SU-DHL-6 (cell line): ENCODE data around the gene DLD.
"Not testable (repeated sequence)": the region's sequence is repeated elsewhere in the genome, so short reads cannot be mapped to it uniquely, and the experiment has no call there.

Experiments
- H2AFZ ChIP-seq: fragments of 200-600 bp; sonication (generic); 2 replicates; pipeline ENCODE4 v1.6.1; 2014; ENCODE audit warnings: low read depth, mild to moderate bottlenecking, moderate library complexity, mixed read lengths, antibody characterized with exemption, low read length; ENCODE audit not compliant: severe bottlenecking
- H3F3A ChIP-seq: fragments of 200-600 bp; shearing (Covaris generic); 2 replicates; pipeline ENCODE4 v1.6.0; 2016; ENCODE audit warnings: antibody characterized with exemption, mild to moderate bottlenecking; ENCODE audit not compliant: insufficient read depth
- H3K27ac ChIP-seq: fragments of 200-600 bp; sonication (generic); 2 replicates; pipeline ENCODE4 v1.5.1; 2016; ENCODE audit warnings: low read depth, mild to moderate bottlenecking, low read length, moderate library complexity, mixed read lengths
- H3K27me3 ChIP-seq: fragments of 200-600 bp; sonication (generic), shearing (Covaris generic); 2 replicates; pipeline ENCODE4 v1.6.0; 2014; ENCODE audit warnings: mild to moderate bottlenecking, low read length
- H3K36me3 ChIP-seq: fragments of 200-600 bp; sonication (generic); 2 replicates; pipeline ENCODE4 v1.6.1; 2014; ENCODE audit warnings: mild to moderate bottlenecking, low read length, mixed read lengths
- H3K4me2 ChIP-seq: fragments of 300-600, 200-600 bp; shearing (Covaris generic), sonication (generic); 2 replicates; pipeline ENCODE4 v1.6.0; 2014; ENCODE audit warnings: low read length, low read depth, mild to moderate bottlenecking; ENCODE audit not compliant: poor library complexity, severe bottlenecking
- H3K4me3 ChIP-seq: fragments of 200-600 bp; sonication (generic); 2 replicates; pipeline ENCODE4 v1.5.1; 2014; ENCODE audit warnings: antibody characterized with exemption, low read length, mild to moderate bottlenecking, mixed read lengths; ENCODE audit not compliant: insufficient read depth, poor library complexity, severe bottlenecking
- H3K79me2 ChIP-seq: fragments of 200-600 bp; sonication (generic); 2 replicates; pipeline ENCODE4 v1.6.1; 2014; ENCODE audit warnings: mild to moderate bottlenecking, low read length, moderate library complexity; ENCODE audit not compliant: insufficient read depth
- H3K9ac ChIP-seq: fragments of 200-600 bp; sonication (generic); 2 replicates; pipeline ENCODE4 v1.7.0; 2014; ENCODE audit warnings: mild to moderate bottlenecking, low read length
- H3K9me2 ChIP-seq: fragments of 200-600 bp; sonication (generic); replicated peaks from 2 replicates; pipeline ENCODE4 v1.6.1; 2014; ENCODE audit warnings: low read length; ENCODE audit not compliant: insufficient read depth
- H3K9me3 ChIP-seq: fragments of 200-600 bp; sonication (generic); 2 replicates; pipeline ENCODE4 v1.6.1; 2014; ENCODE audit warnings: low read length, mixed read lengths; ENCODE audit not compliant: insufficient read depth
- H4K20me1 ChIP-seq: fragments of 200-600 bp; sonication (generic); 2 replicates; pipeline ENCODE4 v1.6.1; 2014; ENCODE audit warnings: low read depth, mild to moderate bottlenecking, antibody characterized with exemption, low read length, moderate library complexity, mixed read lengths
- EZH2phosphoT487 ChIP-seq: fragments of 200-600 bp; sonication (generic), shearing (Covaris generic); conservative IDR thresholded peaks from 2 replicates; pipeline ENCODE4 v1.6.1; 2018; ENCODE audit warnings: mild to moderate bottlenecking, antibody characterized with exemption, low read length, moderate library complexity, mixed read lengths
- TF ChIP-seq, protein P1 (sequence below): fragments of 200-600 bp; sonication (generic); IDR thresholded peaks from one replicate; pipeline ENCODE4 v1.5.1; 2017; ENCODE audit warnings: antibody characterized with exemption, mild to moderate bottlenecking, low read length, moderate library complexity; ENCODE audit not compliant: insufficient read depth, poor library complexity, severe bottlenecking

The DLD gene

DNA sequence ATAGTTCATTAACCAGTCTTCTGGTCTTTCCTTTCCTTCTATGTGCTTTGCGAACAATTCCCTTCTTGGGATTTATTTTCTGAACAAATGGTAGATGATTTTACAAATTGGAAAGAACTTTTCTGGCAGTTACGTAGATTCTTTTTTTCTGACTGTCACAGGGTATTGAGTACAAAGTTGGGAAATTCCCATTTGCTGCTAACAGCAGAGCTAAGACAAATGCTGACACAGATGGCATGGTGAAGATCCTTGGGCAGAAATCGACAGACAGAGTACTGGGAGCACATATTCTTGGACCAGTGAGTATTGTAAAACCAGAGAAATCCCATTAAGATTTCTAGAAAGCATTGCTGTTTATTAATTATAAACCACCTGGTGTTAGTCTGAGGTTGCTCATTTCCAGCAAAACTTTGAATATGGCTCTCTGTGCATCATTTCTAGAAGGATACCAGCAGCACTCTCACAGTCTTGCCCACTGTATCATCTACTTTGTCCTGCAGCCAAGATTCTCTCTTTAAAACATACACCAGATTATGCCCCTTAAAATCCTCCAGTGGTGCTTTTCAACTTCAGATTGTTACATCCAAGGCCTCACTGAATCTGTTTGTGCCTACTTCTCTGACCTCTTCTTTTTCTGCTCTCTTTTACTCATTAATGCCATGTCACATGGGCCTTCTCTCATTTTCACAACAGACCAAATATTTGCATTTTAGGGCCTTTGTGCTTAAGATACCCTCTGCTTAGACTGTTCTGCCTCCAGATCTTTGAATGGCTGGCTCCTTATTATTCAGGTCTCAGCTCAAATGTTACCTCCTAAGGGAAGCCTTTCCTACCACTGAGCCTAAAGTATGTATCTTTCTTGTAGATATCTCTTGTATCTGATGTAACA, 27.0 kb downstream of the DLD start:
- Histone ChIP-seq H3K9me2 (no peaks in the 10 kb centered on the region), H3K27me3 (no peaks in the 10 kb centered on the region), H3K79me2 (peaks cover 13% of the 10 kb centered on the region), H3K9ac (no peak overlapping the region), H3K9me3 (no peaks in the 10 kb centered on the region), H3K27ac (no peak overlapping the region), H3F3A (peaks cover 3% of the 10 kb centered on the region; the same call in 1 of the 2 replicates), H4K20me1 (peaks cover 8% of the 10 kb centered on the region; the same call in 1 of the 2 replicates), H2AFZ (no peak overlapping the region), H3K4me2 (no peak overlapping the region), H3K4me3 (no peak overlapping the region), H3K36me3 (peaks cover 62% of the 10 kb centered on the region)
- TF ChIP-seq, protein P1, sequence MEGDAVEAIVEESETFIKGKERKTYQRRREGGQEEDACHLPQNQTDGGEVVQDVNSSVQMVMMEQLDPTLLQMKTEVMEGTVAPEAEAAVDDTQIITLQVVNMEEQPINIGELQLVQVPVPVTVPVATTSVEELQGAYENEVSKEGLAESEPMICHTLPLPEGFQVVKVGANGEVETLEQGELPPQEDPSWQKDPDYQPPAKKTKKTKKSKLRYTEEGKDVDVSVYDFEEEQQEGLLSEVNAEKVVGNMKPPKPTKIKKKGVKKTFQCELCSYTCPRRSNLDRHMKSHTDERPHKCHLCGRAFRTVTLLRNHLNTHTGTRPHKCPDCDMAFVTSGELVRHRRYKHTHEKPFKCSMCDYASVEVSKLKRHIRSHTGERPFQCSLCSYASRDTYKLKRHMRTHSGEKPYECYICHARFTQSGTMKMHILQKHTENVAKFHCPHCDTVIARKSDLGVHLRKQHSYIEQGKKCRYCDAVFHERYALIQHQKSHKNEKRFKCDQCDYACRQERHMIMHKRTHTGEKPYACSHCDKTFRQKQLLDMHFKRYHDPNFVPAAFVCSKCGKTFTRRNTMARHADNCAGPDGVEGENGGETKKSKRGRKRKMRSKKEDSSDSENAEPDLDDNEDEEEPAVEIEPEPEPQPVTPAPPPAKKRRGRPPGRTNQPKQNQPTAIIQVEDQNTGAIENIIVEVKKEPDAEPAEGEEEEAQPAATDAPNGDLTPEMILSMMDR: no peak
- no peak for TF ChIP-seq EZH2phosphoT487

DNA sequence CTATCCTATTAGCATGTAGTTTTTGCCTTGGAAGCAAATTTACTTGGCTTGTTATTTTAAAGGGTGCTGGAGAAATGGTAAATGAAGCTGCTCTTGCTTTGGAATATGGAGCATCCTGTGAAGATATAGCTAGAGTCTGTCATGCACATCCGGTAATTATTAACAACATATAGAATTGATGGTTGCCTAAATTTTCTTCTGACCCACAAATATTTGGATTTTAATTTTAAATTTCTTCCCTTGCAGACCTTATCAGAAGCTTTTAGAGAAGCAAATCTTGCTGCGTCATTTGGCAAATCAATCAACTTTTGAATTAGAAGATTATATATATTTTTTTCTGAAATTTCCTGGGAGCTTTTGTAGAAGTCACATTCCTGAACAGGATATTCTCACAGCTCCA, 28.0 kb downstream of the DLD start:
- no peak overlapping the region for H3K27ac ChIP-seq
- H3K27me3 ChIP-seq: no peaks in the 10 kb centered on the region
- no peaks in the 10 kb centered on the region for H3K9me2 ChIP-seq
- H3F3A ChIP-seq: 0 out of 2 replicates have a peak, but pooled peaks cover 3% of the 10 kb centered on the region
- no peak for TF ChIP-seq EZH2phosphoT487
- TF ChIP-seq, protein P1: no peak
- H3K36me3 ChIP-seq: peaks cover 58% of the 10 kb centered on the region
- H3K4me3 ChIP-seq: no peak overlapping the region
- no peak overlapping the region for H3K4me2 ChIP-seq
- H3K9me3 ChIP-seq: no peaks in the 10 kb centered on the region
- H2AFZ ChIP-seq: no peak overlapping the region
- peaks cover 6% of the 10 kb centered on the region; the same call in 1 of the 2 replicates for H3K79me2 ChIP-seq
- H4K20me1 ChIP-seq: peaks cover 6% of the 10 kb centered on the region; the same call in 1 of the 2 replicates
- H3K9ac ChIP-seq: no peak overlapping the region

DNA sequence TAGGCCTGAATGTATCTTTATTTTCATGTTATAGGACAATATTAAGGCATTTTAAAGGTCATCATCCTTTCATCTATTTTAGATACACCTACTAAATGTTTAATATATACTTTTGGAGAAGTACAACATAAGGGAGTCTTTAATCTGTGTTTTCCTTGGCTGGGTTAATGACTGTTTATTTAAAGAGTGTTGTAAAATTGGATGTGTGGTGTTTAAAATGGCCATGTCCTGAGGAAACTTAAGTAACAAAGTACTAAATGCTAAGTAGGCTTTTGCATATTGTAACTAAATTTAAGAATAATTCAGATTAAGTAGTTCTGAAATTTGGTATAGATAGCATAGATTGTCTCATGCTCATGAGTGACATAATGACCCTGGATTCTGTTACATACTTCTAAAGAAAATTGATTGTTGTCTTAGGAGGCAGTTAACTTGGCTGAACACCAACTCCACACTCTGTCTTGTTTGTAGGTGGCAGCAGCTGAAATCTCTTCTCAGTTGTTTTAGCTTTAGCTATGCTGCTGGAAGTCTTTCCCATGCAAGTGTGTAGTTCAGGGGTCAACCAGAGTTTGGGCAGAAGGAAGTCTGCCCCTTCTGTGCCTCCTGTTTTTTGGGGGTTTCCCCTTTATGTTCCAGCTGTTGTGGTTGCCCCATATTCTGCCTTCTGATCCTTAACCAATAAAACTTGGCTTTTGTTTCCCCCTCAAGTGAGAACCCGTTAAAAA, 29.2 kb downstream of the DLD start:
- H3F3A ChIP-seq: no peaks in the 10 kb centered on the region
- peaks cover 52% of the 10 kb centered on the region for H3K36me3 ChIP-seq
- no peak overlapping the region for H3K4me2 ChIP-seq
- H4K20me1 ChIP-seq: no peaks in the 10 kb centered on the region
- H3K9me3 ChIP-seq: no peaks in the 10 kb centered on the region
- H3K9me2 ChIP-seq: no peaks in the 10 kb centered on the region
- no peak overlapping the region for H3K4me3 ChIP-seq
- no peak for TF ChIP-seq EZH2phosphoT487
- TF ChIP-seq, protein P1: no peak
- no peaks in the 10 kb centered on the region for H3K27me3 ChIP-seq
- H3K79me2 ChIP-seq: no peaks in the 10 kb centered on the region
- no peak overlapping the region for H3K9ac ChIP-seq
- no peak overlapping the region for H2AFZ ChIP-seq
- no peak overlapping the region for H3K27ac ChIP-seq

DNA sequence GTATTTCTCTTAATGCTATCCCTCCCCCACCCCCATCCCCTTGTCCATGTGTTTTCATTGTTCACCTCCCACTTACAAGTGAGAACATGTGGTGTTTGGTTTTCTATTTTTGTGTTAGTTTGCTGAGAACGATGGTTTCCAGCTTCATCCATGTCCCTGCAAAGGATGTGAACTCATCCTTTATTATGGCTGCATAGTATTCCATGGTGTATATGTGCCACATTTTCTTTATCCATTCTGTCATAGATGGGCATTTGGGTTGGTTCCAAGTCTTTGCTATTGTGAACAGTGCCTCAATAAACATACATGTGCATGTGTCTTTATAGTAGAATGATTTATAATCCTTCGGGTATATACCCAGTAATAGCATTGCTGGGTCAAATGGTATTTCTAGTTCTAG, 30.8 kb downstream of the DLD start:
- H3F3A ChIP-seq, H2AFZ ChIP-seq: not testable (repeated sequence)

More for the DNA sequence above, 30.8 kb downstream of the DLD start:
- not testable (repeated sequence) for H3K27me3 ChIP-seq, H3K9me3 ChIP-seq, H3K4me3 ChIP-seq, H4K20me1 ChIP-seq, H3K79me2 ChIP-seq, H3K27ac ChIP-seq, H3K9ac ChIP-seq, H3K9me2 ChIP-seq, H3K4me2 ChIP-seq
- H3K36me3 ChIP-seq: peaks cover 42% of the 10 kb centered on the region
